Tibial nerve (tissue), 3 donors: ENCODE data around the gene LRRC4C.

Experiments used
- POLR2A ChIP-seq, 2 donors: fragments of 450-650 bp; IDR thresholded peaks; one replicate each; pipeline ENCODE4 v1.6.1; 2017; ENCODE audit warnings: antibody characterized with exemption in 2 of 2, mild to moderate bottlenecking in 2 of 2, moderate library complexity in 2 of 2
- TF ChIP-seq, protein P1 (sequence below), 5 experiments: fragments of 200-600 bp in 3 of 5; fragments of 450-650 bp in 2 of 5; sonication (generic) in 3 of 5; IDR thresholded peaks; one replicate each; pipeline ENCODE4 v1.5.1; 2016 to 2019; ENCODE audit warnings: antibody characterized with exemption in 5 of 5, mild to moderate bottlenecking in 3 of 5, moderate library complexity in 2 of 5

DNA sequence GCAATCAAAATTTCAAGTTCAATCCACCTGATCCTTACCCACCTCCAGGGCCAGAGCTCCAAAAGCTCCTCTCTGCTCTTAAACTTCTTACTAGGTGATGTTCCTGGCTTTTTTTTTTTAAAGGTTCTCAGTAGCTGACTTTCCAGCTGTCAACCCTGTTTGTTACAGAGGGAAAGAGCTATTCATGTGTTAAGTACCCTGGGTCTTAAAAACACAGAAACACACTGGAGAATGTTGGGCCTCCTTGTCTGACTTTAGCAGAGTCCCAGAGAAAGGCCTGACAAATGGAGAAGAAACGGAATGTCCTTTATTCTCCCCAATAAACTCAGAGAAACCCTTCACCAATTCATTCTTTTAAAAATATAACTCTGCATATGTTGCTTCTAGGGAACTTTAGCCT lies 3.2 kb downstream of the LRRC4C start:
- TF ChIP-seq, protein P1, sequence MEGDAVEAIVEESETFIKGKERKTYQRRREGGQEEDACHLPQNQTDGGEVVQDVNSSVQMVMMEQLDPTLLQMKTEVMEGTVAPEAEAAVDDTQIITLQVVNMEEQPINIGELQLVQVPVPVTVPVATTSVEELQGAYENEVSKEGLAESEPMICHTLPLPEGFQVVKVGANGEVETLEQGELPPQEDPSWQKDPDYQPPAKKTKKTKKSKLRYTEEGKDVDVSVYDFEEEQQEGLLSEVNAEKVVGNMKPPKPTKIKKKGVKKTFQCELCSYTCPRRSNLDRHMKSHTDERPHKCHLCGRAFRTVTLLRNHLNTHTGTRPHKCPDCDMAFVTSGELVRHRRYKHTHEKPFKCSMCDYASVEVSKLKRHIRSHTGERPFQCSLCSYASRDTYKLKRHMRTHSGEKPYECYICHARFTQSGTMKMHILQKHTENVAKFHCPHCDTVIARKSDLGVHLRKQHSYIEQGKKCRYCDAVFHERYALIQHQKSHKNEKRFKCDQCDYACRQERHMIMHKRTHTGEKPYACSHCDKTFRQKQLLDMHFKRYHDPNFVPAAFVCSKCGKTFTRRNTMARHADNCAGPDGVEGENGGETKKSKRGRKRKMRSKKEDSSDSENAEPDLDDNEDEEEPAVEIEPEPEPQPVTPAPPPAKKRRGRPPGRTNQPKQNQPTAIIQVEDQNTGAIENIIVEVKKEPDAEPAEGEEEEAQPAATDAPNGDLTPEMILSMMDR (IDR thresholded peaks at IDR 0.05), result no peak
- no peak for TF ChIP-seq POLR2A (IDR thresholded peaks at IDR 0.05)
